CD14-positive monocyte (primary cell): ENCODE results near the gene ZXDA. TPM values are rescaled to one million over a fixed set of nuclear protein-coding genes. Genes with fewer than 3 reads are reported as not detected.

Source experiments
- DNase-seq, 3 donors: peaks; one replicate each; pipeline ENCODE4 v3.0.0-alpha.2; 2011 to 2022
- H2AFZ ChIP-seq: 2 replicates; pipeline ENCODE4 v1.6.0; 2012; ENCODE audit warnings: mild to moderate bottlenecking, low read depth, low read length, inconsistent platforms; ENCODE audit not compliant: insufficient read depth, poor library complexity, severe bottlenecking
- H3K27ac ChIP-seq, 2 donors: 1 replicate in 1 of 2; 2 replicates in 1 of 2; pipeline ENCODE4 v1.5.1; 2012 to 2013; ENCODE audit warnings: low read length in 2 of 2, control low read depth in 1 of 2, inconsistent platforms in 1 of 2, low read depth in 1 of 2, mild to moderate bottlenecking in 1 of 2
- H3K27me3 ChIP-seq, 2 donors: one replicate each; pipeline versions ENCODE4 v1.6.0 to v1.6.1; 2011 to 2013; ENCODE audit warnings: low read length in 2 of 2; ENCODE audit not compliant: control insufficient read depth in 2 of 2, insufficient read depth in 2 of 2
- H3K36me3 ChIP-seq, 2 donors: replicated peaks in 1 of 2; 1 replicate in 1 of 2; 2 replicates in 1 of 2; pipeline versions ENCODE4 v1.5.1 to v1.6.1; 2012 to 2013; ENCODE audit warnings: low read length in 2 of 2, control low read depth in 1 of 2, inconsistent platforms in 1 of 2, mild to moderate bottlenecking in 1 of 2; ENCODE audit not compliant: insufficient read depth in 2 of 2, control insufficient read depth in 1 of 2
- H3K4me1 ChIP-seq, 2 donors: 1 replicate in 1 of 2; 2 replicates in 1 of 2; pipeline versions ENCODE4 v1.5.1 to v1.6.1; 2012 to 2013; ENCODE audit warnings: low read length in 2 of 2, control low read depth in 1 of 2, inconsistent platforms in 1 of 2, mild to moderate bottlenecking in 1 of 2, moderate library complexity in 1 of 2; ENCODE audit not compliant: insufficient read depth in 2 of 2, control insufficient read depth in 1 of 2
- H3K4me2 ChIP-seq: replicated peaks from 2 replicates; pipeline ENCODE3; 2012; ENCODE audit warnings: low read length, moderate library complexity, mild to moderate bottlenecking; ENCODE audit not compliant: poor library complexity, severe bottlenecking; ENCODE audit errors: extremely low read depth
- H3K4me3 ChIP-seq, 3 experiments: fragments of 200-600 bp in 1 of 3; sonication (generic) in 1 of 3; replicated peaks in 1 of 3; 1 replicate in 2 of 3; 2 replicates in 1 of 3; pipeline ENCODE4 v1.5.1; 2011 to 2013; ENCODE audit warnings: low read length in 3 of 3, mild to moderate bottlenecking in 3 of 3, control low read depth in 2 of 3, low read depth in 2 of 3, inconsistent platforms in 1 of 3, moderate library complexity in 1 of 3
- H3K79me2 ChIP-seq: 2 replicates; pipeline ENCODE4 v1.6.0; 2012; ENCODE audit warnings: mild to moderate bottlenecking, control low read depth, inconsistent platforms, low read length, moderate library complexity; ENCODE audit not compliant: insufficient read depth
- H3K9ac ChIP-seq: 2 replicates; pipeline ENCODE4 v1.6.0; 2017; ENCODE audit warnings: low read length, mild to moderate bottlenecking; ENCODE audit not compliant: insufficient read depth, poor library complexity, severe bottlenecking
- H3K9me3 ChIP-seq, 2 donors: replicated peaks in 1 of 2; 1 replicate in 1 of 2; 2 replicates in 1 of 2; pipeline versions ENCODE4 v1.5.1 to v1.6.1; 2012 to 2013; ENCODE audit warnings: low read length in 2 of 2, control low read depth in 1 of 2; ENCODE audit not compliant: control insufficient read depth in 1 of 2, insufficient read depth in 1 of 2
- H4K20me1 ChIP-seq: 2 replicates; pipeline ENCODE4 v1.6.0; 2012; ENCODE audit warnings: mild to moderate bottlenecking, low read length, control low read depth, moderate library complexity; ENCODE audit not compliant: insufficient read depth
- H3K27ac Mint-ChIP-seq, 7 donors: one replicate each; pipeline ENCODE4 v1.8.0; 2020; ENCODE audit warnings: mild to moderate bottlenecking in 7 of 7, mixed read lengths in 7 of 7, moderate library complexity in 6 of 7, inconsistent platforms in 2 of 7
- H3K27me3 Mint-ChIP-seq, 3 donors: one replicate each; pipeline ENCODE4 v1.8.0; 2021 to 2022; ENCODE audit warnings: low read depth in 3 of 3, mild to moderate bottlenecking in 3 of 3, mixed read lengths in 3 of 3, moderate library complexity in 3 of 3, inconsistent platforms in 1 of 3
- H3K36me3 Mint-ChIP-seq, 2 donors: one replicate each; pipeline ENCODE4 v1.8.0; 2020; ENCODE audit warnings: mixed read lengths in 2 of 2, inconsistent platforms in 1 of 2, mild to moderate bottlenecking in 1 of 2
- H3K4me1 Mint-ChIP-seq: one replicate; pipeline ENCODE4 v1.8.0; 2020; ENCODE audit warnings: mild to moderate bottlenecking, mixed read lengths
- H3K4me3 Mint-ChIP-seq, 2 donors: one replicate each; pipeline ENCODE4 v1.8.0; 2020; ENCODE audit warnings: mild to moderate bottlenecking in 2 of 2, mixed read lengths in 2 of 2, moderate library complexity in 1 of 2
- H3K9me3 Mint-ChIP-seq, 7 donors: one replicate each; pipeline ENCODE4 v1.8.0; 2020 to 2022; ENCODE audit warnings: mixed read lengths in 7 of 7, mild to moderate bottlenecking in 6 of 7, moderate library complexity in 6 of 7, inconsistent platforms in 2 of 7
- WGBS: methylation state at CpG from one replicate; pipeline ENCODE4 v1.1.5; 2013; ENCODE audit warnings: missing lambda C conversion rate; ENCODE audit not compliant: insufficient coverage; 5-methylcytosine and 5-hydroxymethylcytosine counted together
- intact Hi-C, 2 donors: fragments of 100-400 bp; cut with micrococcal nuclease; formaldehyde crosslinking; loops; one replicate each; pipeline versions ENCODE4 v1.15.0 to v1.15.1; 2023
- polyA plus RNA-seq, 3 donors: library from polyadenylated mRNA; depleted of rRNA in 1 of 3; unstranded in 2 of 3; stranded (reverse) in 1 of 3; fragments of 300-500 nt in 2 of 3; fragments of >200 nt in 1 of 3; fragmentation: Illumina TruSeq in 2 of 3; gene quantifications; 1 replicate in 2 of 3; 2 replicates in 1 of 3; pipeline ENCODE4 v1.2.3, GENCODE V29; 2012 to 2021
- TF ChIP-seq, protein P1 (sequence below): fragments of 200-600 bp; IDR thresholded peaks from one replicate; pipeline ENCODE4 v1.8.0; 2022; ENCODE audit warnings: antibody characterized with exemption, mild to moderate bottlenecking

Gene ZXDA
- polyA plus RNA-seq, 3 donors = 0.89 to 1.3 (median 1.0) TPM

DNA sequence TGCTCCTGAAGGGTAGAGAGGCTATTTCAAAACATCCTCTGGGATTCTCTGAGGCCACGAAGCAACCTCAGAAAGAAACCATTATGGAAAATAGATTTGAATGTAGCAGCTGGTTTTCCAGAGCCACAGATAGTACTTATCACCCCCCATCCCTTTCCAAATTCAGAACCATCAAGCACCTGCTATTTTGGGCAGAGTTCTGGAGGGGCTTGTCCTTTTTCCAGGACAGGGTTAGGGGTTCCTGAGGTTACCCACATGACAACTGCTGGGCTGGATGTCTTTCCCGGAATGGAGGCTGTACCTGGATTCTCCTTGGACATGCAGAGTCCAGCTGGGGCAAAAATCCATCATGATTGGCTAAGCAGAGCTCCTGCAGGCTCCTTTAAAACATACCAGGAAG lies 22.0 kb upstream of the ZXDA start:
- H3K27me3 Mint-ChIP-seq = no peaks in the 10 kb centered on the region
- no peaks in the 10 kb centered on the region for H3K27me3 ChIP-seq
- no peaks in the 10 kb centered on the region for H3K36me3 Mint-ChIP-seq
- H3K4me3 Mint-ChIP-seq = no peak overlapping the region
- no peaks in the 10 kb centered on the region for H3K79me2 ChIP-seq
- WGBS = no CpG with 5 or more reads among the region's 2 CpGs
- intact Hi-C loops = no loop called here
- no peaks in the 10 kb centered on the region for H3K4me1 ChIP-seq
- DNase-seq = no peak
- H3K4me1 Mint-ChIP-seq = no peaks in the 10 kb centered on the region
- H3K4me2 ChIP-seq = no peak overlapping the region
- no peak overlapping the region for H3K27ac ChIP-seq
- no peak overlapping the region for H3K27ac Mint-ChIP-seq
- no peak overlapping the region for H2AFZ ChIP-seq
- H3K36me3 ChIP-seq = no peaks in the 10 kb centered on the region
- no peaks in the 10 kb centered on the region for H4K20me1 ChIP-seq
- H3K9ac ChIP-seq = no peak overlapping the region
- no peaks in the 10 kb centered on the region for H3K9me3 ChIP-seq
- peaks cover 0 to 4% (median 0%) of the 10 kb centered on the region in 7 donors for H3K9me3 Mint-ChIP-seq
- H3K4me3 ChIP-seq = no peak overlapping the region
- TF ChIP-seq, protein P1, sequence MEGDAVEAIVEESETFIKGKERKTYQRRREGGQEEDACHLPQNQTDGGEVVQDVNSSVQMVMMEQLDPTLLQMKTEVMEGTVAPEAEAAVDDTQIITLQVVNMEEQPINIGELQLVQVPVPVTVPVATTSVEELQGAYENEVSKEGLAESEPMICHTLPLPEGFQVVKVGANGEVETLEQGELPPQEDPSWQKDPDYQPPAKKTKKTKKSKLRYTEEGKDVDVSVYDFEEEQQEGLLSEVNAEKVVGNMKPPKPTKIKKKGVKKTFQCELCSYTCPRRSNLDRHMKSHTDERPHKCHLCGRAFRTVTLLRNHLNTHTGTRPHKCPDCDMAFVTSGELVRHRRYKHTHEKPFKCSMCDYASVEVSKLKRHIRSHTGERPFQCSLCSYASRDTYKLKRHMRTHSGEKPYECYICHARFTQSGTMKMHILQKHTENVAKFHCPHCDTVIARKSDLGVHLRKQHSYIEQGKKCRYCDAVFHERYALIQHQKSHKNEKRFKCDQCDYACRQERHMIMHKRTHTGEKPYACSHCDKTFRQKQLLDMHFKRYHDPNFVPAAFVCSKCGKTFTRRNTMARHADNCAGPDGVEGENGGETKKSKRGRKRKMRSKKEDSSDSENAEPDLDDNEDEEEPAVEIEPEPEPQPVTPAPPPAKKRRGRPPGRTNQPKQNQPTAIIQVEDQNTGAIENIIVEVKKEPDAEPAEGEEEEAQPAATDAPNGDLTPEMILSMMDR = no peak

DNA sequence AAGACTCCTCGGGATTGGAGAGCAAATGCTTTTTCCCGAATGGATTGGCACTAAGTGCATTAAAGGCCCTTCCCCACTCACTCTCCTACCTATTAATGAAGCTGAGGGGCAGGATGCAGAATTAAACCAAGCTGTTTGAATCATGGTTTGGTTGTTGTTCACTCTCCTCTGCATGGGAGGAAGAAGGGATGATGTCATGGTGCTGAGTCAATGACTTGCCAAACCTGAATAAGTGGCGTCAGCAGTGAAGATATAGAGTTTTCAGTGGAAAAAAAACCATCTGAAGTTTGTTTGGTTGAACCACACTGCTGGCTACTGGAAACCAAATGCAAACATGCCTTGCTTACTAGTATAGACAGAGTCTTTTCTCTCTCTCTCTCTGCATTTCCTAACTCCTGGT lies 19.8 kb upstream of the ZXDA start:
- TF ChIP-seq, protein P1 = no peak
- Histone ChIP-seq H3K27me3 (no peaks in the 10 kb centered on the region), H3K4me1 (no peaks in the 10 kb centered on the region), H3K4me2 (no peak overlapping the region), H3K27ac (no peak overlapping the region), H4K20me1 (no peaks in the 10 kb centered on the region), H3K9ac (no peak overlapping the region), H3K36me3 (no peaks in the 10 kb centered on the region), H3K9me3 (no peaks in the 10 kb centered on the region), H3K79me2 (no peaks in the 10 kb centered on the region), H2AFZ (no peak overlapping the region), H3K4me3 (no peak overlapping the region)
- H3K36me3 Mint-ChIP-seq = no peaks in the 10 kb centered on the region
- intact Hi-C loops = no loop called here
- H3K9me3 Mint-ChIP-seq = peaks cover 0 to 4% (median 0%) of the 10 kb centered on the region in 7 donors
- H3K4me3 Mint-ChIP-seq = no peak overlapping the region
- no peaks in the 10 kb centered on the region for H3K27me3 Mint-ChIP-seq
- H3K4me1 Mint-ChIP-seq = no peaks in the 10 kb centered on the region
- no CpG with 5 or more reads among the region's 3 CpGs for WGBS
- DNase-seq = no peak
- no peak overlapping the region for H3K27ac Mint-ChIP-seq
